ENCODE data around the gene TRIM17. TPM values are rescaled to one million over a fixed set of nuclear protein-coding genes. Genes with fewer than 3 reads are reported as not detected.

TRIM17 gene
- total RNA-seq, 2 donors from 2014 or later, result 8.4 to 19.6 TPM

GRCh38 chr1:228390649-228391048, 26.0 kb downstream of the TRIM17 start:
- no peak overlapping the region for H3K4me3 ChIP-seq (ENCODE audit: low read length)
- TF ChIP-seq CTCF (conservative IDR thresholded peaks at IDR 0.05), result no peak

GRCh38 chr1:228387321-228387720, 29.3 kb downstream of the TRIM17 start:
- Histone ChIP-seq H3K9ac (ENCODE audit: extremely low read depth, low read length, poor library complexity, severe bottlenecking) (no peak overlapping the region), H3K4me1 (ENCODE audit: control insufficient read depth, insufficient read depth, low read length) (no peaks in the 10 kb centered on the region), H3K4me3 (ENCODE audit: low read length) (no peak overlapping the region), H3K27ac (ENCODE audit: low read depth, low read length) (no peak overlapping the region), H3K36me3 (ENCODE audit: control insufficient read depth, insufficient read depth, low read length) (peaks cover 2% of the 10 kb centered on the region), H3K27me3 (ENCODE audit: control insufficient read depth, insufficient read depth, low read length, poor library complexity, severe bottlenecking) (peaks cover 29% of the 10 kb centered on the region), H3K9me3 (ENCODE audit: control insufficient read depth, low read length) (no peaks in the 10 kb centered on the region)
- Mint-ChIP-seq H3K9me3 (no peaks in the 10 kb centered on the region), H3K27me3 (ENCODE audit: insufficient read depth) (peaks cover 29% of the 10 kb centered on the region), H3K27ac (no peak overlapping the region), H3K4me3 (no peak overlapping the region), H3K4me1 (no peaks in the 10 kb centered on the region), H3K36me3 (ENCODE audit: low read depth) (no peaks in the 10 kb centered on the region)
- no peak for TF ChIP-seq CTCF (conservative IDR thresholded peaks at IDR 0.05)
- no peak for DNase-seq

More at GRCh38 chr1:228390649-228391048, 26.0 kb downstream of the TRIM17 start:
- H3K4me1 ChIP-seq (ENCODE audit: control insufficient read depth, insufficient read depth, low read length), result no peaks in the 10 kb centered on the region
- H3K9me3 ChIP-seq (ENCODE audit: control insufficient read depth, low read length), result no peaks in the 10 kb centered on the region
- peaks cover 16% of the 10 kb centered on the region for H3K36me3 Mint-ChIP-seq (ENCODE audit: low read depth)
- H3K9ac ChIP-seq (ENCODE audit: extremely low read depth, low read length, poor library complexity, severe bottlenecking), result no peak overlapping the region
- no peak overlapping the region for H3K4me3 Mint-ChIP-seq
- peaks cover 8% of the 10 kb centered on the region for H3K27me3 ChIP-seq (ENCODE audit: control insufficient read depth, insufficient read depth, low read length, poor library complexity, severe bottlenecking)
- DNase-seq, result no peak
- WGBS, 2 experiments (ENCODE audit: insufficient coverage in 1 of 2, insufficient read length in 1 of 2), result 92 to 93% methylated on average over 7 to 10 of the region's 10 CpGs
- H3K27ac Mint-ChIP-seq, result no peak overlapping the region
- no peak overlapping the region for H3K27ac ChIP-seq (ENCODE audit: low read depth, low read length)
- peaks cover 14% of the 10 kb centered on the region for H3K36me3 ChIP-seq (ENCODE audit: control insufficient read depth, insufficient read depth, low read length)
- H3K27me3 Mint-ChIP-seq (ENCODE audit: insufficient read depth), result peaks cover 12% of the 10 kb centered on the region
- H3K9me3 Mint-ChIP-seq, result no peaks in the 10 kb centered on the region
- H3K4me1 Mint-ChIP-seq, result peaks cover 6% of the 10 kb centered on the region

- DNase-seq, result no peak
- peaks cover 49% of the 10 kb centered on the region for H3K27me3 Mint-ChIP-seq (ENCODE audit: insufficient read depth)
- no peak overlapping the region for H3K4me3 Mint-ChIP-seq
- Histone ChIP-seq H3K4me1 (ENCODE audit: control insufficient read depth, insufficient read depth, low read length) (no peaks in the 10 kb centered on the region), H3K4me3 (ENCODE audit: low read length) (no peak overlapping the region), H3K36me3 (ENCODE audit: control insufficient read depth, insufficient read depth, low read length) (no peaks in the 10 kb centered on the region), H3K27ac (ENCODE audit: low read depth, low read length) (no peak overlapping the region), H3K27me3 (ENCODE audit: control insufficient read depth, insufficient read depth, low read length, poor library complexity, severe bottlenecking) (peaks cover 48% of the 10 kb centered on the region), H3K9ac (ENCODE audit: extremely low read depth, low read length, poor library complexity, severe bottlenecking) (no peak overlapping the region), H3K9me3 (ENCODE audit: control insufficient read depth, low read length) (no peaks in the 10 kb centered on the region)
- no peak for TF ChIP-seq CTCF (conservative IDR thresholded peaks at IDR 0.05)
- no peaks in the 10 kb centered on the region for H3K9me3 Mint-ChIP-seq
- no peaks in the 10 kb centered on the region for H3K4me1 Mint-ChIP-seq
- no peaks in the 10 kb centered on the region for H3K36me3 Mint-ChIP-seq (ENCODE audit: low read depth)
- H3K27ac Mint-ChIP-seq, result no peak overlapping the region
These were observed 31.4 kb downstream of the TRIM17 start for GRCh38 chr1:228385232-228385631.
